Fibroblast of mammary gland (primary cell): ENCODE data around the gene CSMD2.

Experiments
- DNase-seq: peaks from one replicate; pipeline ENCODE4 v3.0.0-alpha.2; 2010; ENCODE audit warnings: low read depth
- H3K4me3 ChIP-seq: 2 replicates; pipeline ENCODE4 v1.5.1; 2011; ENCODE audit warnings: low read depth, mild to moderate bottlenecking, low read length, moderate library complexity; ENCODE audit not compliant: control insufficient read depth
- CTCF ChIP-seq: conservative IDR thresholded peaks from 2 replicates; pipeline ENCODE4 v1.5.1; 2011; ENCODE audit warnings: low read depth, low read length, inconsistent platforms; ENCODE audit not compliant: control insufficient read depth, insufficient read depth

CSMD2 gene

GRCh38 chr1:33503506-33503905 is 661.5 kb downstream of the CSMD2 start:
- no peak for TF ChIP-seq CTCF
- H3K4me3 ChIP-seq = no peak overlapping the region
- DNase-seq = no peak

- no peak for TF ChIP-seq CTCF
- no peak overlapping the region for H3K4me3 ChIP-seq
- peak; percentile 76 for DNase-seq
Measured at GRCh38 chr1:33502726-33503125, 662.3 kb downstream of the CSMD2 start.

- H3K4me3 ChIP-seq = no peak overlapping the region
- no peak for TF ChIP-seq CTCF
- no peak for DNase-seq
Measured at GRCh38 chr1:33501774-33502173, 663.3 kb downstream of the CSMD2 start.

GRCh38 chr1:33501309-33501708 is 663.7 kb downstream of the CSMD2 start:
- H3K4me3 ChIP-seq = no peak overlapping the region
- no peak for TF ChIP-seq CTCF
- no peak for DNase-seq

GRCh38 chr1:33500547-33500946 is 664.5 kb downstream of the CSMD2 start:
- H3K4me3 ChIP-seq = no peak overlapping the region
- TF ChIP-seq CTCF = peak; percentile 28
- no peak for DNase-seq

- TF ChIP-seq CTCF = no peak
- no peak for DNase-seq
- no peak overlapping the region for H3K4me3 ChIP-seq
Measured at GRCh38 chr1:33497410-33497809, 667.6 kb downstream of the CSMD2 start.

- TF ChIP-seq CTCF = no peak
- no peak overlapping the region for H3K4me3 ChIP-seq
- peak; percentile 18 for DNase-seq
Measured at GRCh38 chr1:33494929-33495328, 670.1 kb downstream of the CSMD2 start.
